Activated T-cell treated with anti-CD3 and anti-CD28 coated beads for 48 hours (primary cell): ENCODE data around the gene PTPRJ.

Source experiments
- DNase-seq: peaks from one replicate; pipeline ENCODE4 v3.0.0-alpha.2; 2020; ENCODE audit warnings: low read depth

Gene PTPRJ

DNA sequence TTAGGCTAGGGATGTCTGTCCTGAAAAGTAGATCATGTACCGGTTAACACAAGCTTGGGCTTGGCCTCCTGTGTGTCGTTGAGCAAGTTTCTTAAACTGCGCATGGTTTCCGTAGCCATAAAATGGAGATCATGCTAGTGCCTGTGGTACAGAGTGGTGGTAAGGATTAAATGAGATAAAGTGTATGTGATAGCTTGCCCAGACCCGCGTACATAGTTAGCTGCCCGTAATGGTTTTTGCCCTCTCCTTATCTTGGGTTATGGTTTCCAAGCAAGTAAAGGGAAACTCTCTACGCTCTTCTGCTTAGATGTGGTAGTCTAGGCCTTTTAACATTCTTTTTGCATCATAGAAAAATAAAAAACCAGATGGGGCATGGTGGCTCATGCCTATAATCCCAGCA, 11.0 kb upstream of the PTPRJ start:
- DNase-seq: no peak

DNA sequence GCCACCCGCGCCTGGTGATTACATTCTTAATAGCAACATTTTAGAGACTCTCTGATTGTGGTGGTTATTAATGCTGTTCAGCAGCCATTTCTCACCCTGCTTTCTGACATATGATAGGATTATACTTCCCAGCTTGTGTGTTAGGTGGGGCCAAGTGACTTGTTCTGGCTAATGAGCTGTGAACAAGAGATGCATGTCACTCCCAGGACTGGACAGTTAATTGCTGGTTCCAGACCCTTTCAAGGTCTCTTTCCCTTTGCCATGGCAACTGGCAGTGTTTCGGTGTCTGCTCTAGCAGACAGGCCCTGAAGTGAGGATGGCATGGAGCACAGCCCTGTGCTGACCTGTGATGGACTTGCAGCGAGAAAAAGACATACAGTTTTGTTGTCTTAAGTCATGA, 8.9 kb upstream of the PTPRJ start:
- no peak for DNase-seq

DNA sequence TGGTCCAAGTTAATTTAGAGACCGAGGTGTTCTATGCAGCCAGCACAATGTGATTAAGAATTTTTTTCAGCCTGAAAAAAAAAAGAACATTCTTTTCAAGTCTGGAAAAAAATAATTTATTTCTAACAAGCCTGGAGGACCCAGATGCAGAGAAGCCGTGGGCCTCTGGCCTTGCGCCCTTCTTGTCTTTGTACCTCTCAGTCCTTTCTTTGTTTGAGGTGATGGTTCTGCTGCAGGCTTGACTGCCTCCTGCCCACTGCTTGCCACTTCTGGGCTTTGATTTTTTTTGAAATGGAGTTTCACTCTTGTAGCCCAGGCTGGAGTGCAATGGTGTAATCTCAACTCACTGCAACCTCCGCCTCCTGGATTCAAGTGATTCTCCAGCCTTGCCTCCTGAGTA, 7.2 kb upstream of the PTPRJ start:
- DNase-seq: no peak

DNA sequence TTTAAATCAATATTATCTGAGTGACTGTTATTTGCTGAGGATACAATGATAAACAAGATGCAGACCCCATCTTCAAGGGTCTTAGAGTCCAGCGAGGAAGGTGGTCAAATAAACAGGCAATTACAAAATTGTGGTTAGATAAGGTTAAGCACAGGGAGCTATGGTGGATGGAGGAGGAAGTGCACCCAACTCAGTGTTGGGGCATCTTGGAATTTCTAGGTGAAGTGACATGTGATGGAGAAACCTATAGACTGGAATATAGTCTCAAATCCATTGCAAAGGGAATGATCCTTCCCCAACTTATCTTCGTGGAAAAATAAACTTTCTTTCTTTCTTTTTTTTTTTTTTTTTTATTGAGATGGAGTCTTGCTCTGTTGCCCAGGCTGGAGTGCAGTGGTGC, 3.4 kb upstream of the PTPRJ start:
- DNase-seq: no peak

DNA sequence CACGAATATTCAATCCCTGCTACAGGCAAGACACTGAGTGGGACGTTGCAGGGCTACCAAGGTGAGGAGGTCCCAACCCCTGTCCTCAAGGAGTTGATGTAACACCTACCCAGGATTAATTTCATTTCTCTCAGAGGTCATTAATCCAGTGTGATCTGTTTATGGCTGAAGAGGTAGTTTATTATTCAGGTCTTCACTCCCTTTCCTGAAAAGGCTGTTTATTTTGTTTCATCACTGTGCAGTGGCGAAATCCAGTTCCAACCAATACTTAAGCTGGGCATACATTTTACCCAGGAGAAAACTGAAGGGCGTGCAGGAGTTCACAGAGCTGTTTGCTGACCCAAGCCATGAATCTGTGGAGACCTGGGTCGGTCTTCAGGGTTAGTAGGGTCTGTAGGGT, 2.7 kb upstream of the PTPRJ start:
- no peak for DNase-seq

DNA sequence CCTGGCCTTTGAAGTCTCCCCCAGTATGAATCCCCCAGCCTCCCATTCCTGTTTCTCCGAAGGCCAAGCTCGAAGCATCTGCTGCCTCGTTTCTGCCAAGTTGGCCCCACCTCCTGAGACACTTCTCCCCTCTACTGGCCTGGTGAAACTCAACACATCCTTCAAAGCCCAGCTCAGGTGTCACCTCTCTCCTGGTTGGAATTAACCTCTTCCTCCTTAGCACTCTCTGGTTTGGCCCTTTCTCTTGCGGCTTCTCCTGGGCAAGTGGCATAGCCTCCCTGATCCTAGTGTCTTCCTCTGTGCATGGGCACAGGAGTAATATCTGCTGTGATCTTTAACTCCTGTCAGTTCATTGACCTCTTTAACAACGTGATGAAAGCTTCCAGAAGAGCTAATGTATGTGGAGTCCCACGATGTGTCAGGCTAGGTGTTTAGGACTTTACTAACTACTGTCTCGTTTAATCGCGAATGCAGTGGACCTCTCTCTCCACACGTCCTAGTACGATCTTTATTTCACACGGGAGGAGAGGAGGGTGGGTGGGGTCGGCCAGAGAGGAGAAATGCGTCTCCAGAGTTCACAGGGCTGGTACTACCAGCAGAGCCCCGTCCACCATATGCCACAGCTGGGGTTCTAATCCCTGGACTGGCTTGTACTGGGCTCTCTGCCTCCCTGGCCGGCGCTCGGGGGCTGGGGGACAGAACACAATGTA, 826 bp upstream of the PTPRJ start:
- no peak for DNase-seq

DNA sequence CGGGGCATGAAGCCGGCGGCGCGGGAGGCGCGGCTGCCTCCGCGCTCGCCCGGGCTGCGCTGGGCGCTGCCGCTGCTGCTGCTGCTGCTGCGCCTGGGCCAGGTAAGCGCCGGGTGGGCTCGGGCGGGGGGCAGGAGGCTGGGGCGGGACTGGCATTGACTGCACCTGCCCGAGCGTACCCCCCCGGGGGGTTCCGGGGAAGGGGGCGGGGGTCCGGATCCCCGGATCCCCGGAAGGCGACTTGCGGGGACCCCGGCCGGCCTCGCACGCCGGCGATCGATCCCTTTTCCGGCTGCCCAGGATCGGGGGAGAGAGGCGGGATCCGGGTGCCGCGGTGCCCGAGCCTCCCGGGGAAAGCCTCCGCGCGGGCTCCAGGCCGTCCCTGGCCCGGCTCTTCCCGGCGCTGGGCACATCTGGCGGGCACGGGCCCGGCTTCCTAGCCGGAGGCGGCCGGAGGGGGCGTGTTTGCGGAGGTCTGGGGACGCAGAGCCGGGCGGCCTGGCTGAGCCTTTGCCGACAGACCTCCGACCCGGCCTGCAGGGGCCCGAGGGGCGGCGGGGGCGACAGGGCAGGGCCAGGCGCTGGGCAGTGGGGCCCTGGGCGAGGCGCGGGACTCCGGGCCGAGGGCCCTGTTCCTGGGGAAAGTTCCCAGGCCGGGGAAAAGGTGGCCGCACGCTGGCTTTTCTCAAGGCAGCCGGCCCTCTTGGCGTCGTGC, 705 bp downstream of the PTPRJ start:
- peak; percentile 27 for DNase-seq

DNA sequence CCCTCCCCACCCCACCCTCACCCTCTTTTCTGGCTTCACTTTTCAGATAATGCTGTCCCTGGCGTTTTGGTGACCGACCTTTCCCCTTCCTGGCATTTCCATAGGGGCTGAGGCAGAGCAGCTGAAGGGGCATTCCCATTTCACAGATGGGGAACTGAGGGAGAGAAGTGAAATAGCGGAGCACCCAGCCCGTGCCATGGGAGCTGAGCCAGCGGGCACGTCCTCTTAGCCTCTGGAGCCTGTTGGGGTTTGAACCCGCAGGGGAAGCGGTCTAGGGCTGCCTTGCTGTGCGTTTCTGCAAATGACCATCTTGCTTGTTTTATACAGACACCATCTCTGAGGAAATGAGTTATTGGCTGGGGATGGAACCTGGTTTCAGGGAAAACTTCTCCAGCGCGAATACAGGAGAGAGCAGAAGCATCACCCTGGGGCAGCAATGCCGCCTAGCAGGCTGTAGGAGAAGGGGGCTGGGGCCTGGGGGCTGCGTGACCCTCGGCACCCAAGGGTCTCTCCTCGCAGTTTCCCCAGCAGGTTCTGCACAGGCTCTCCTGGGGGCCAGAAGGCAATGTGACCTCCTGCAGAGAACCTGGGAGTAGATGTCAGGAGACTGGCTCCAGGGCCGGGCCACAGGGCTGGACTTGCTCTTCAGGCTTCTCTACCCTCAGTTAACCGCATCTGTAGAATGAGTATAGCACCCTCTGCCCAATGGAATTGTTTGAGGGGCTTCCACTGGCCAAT, 1.5 kb downstream of the PTPRJ start:
- DNase-seq: no peak

DNA sequence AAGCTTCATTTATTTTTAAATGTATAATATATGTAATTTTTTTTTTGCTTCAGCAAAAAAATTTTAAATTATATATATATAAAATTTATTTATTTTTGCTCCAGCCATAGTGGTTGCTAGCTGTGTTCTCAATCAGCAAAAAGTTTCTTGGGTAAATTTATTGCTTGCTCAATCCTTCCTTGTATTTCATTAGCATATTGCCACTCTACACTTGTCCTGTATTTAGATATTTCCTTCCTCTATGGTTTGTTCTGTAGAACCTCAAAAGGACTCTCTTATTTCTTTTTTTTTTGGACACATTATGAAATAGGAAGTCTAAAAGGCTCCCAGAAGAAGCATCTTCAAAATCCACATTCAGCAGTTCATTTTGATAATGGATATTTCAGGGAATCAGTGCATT, 2.3 kb downstream of the PTPRJ start:
- no peak for DNase-seq

DNA sequence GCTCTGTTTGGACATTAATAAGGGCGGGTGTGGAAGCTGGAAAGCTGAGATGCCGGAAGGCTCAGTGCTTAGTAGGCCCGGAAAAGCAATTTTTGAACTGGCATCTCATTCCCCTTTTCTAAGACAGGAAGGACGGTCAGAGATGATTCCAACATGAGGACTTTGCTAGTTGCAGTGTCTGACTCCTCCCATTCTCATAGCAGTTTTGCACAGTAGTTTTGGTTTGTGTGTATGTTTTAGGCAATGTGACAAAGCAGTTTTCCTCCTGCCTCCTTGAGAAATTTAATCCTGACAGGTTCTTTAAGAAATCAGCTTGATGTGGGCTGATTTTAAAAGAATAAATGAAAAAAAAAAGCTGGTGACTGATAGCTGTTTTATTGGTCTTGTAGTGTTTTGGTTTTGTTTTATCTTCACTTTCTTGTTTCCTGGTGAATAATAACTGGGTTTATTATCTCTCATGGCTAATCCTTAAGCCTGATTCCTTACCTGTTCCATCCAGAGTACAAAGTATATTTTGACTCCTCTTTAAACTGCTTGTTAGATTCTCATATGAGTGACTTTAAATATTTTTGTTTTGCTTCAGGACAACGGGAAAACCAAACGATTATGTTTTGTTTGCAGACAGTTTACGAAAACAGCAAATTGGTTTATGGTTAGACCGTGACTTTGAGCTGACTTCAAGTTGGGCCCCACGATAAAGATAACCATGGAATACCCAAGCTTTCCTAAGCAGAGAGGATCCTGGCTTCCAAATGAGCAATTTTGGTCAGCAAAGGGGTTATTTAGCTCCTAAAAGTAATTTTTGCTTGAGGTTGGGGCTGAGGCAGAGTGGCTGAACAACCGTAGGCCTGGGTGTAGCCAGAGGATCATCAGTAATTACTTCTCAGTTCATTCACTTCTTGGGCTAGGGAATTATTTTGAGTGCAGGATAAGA, 3.4 kb downstream of the PTPRJ start:
- DNase-seq: no peak

DNA sequence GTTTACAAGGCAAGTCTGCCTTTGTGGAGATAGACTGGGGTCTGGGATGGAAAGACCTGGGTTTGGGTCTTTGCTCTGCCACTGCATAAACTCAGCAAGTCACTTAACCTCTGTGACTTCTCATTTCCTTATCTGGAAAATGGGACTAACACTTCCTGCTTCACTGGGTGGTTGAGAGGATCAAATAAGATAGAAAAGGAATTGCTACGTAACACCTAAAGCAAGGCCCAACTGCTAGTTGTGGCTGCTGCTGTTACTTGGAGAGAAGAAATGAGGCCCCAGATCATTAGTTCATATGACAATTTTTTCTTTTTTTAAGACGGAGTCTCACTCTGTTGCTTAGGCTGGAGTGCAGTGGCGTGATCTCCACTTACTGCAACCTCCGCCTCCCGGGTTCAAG, 5.9 kb downstream of the PTPRJ start:
- DNase-seq: no peak

DNA sequence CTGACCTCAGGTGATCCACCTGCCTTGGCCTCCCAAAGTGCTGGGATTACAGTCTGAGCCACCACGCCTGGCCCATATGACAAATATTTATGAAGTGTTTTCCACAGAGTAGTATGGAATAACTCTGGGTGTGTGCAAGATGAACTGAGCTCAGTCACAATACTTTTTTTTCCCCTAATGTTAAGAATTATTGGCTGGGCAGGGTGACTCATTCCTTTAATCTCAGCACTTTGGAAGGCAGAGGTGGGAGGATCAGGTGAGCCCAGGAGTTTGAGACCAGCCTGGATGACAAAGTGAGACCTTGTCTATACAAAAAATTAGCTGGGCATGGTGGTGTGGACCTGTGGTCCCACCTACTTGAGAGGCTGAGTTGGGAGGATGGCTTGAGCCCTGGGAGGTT, 6.4 kb downstream of the PTPRJ start:
- DNase-seq: no peak

DNA sequence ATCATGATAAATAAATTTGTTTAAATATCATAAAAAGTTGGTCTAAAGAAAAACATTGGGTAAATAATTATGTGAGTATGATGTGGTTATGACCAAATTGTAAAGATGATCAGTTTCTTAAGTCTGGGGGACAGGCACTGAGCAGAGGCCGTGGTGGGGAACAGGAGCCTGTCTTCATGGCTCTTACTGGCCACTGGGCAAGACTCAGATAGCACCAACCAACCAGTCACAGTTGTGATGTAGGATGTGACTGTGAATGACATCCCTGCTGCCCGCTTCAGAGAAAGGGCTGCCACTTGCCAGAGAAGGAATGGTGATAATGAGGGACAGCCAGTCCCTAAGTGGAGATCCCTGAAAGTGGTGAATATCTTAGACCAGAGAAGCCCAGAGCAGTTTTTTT, 7.0 kb downstream of the PTPRJ start:
- DNase-seq: no peak

DNA sequence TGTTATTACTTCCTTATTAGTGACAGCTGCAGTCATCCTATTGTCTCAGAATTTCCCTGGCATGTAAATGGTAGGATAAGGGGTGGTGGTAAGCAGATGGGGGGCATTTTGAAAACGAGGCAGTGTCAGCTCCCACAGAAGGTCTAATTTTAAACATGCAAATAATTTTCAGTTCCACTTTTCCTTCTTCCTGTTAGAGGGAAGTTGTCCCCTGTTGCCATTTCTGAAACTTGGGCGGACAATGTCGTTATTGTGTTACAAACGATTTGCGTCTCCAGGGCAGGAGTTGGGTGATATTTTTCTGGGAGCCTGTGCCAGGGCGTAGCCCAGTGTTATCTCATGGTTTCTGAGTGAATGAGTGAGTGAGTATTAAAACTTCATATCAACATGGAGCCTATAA, 7.4 kb downstream of the PTPRJ start:
- no peak for DNase-seq

DNA sequence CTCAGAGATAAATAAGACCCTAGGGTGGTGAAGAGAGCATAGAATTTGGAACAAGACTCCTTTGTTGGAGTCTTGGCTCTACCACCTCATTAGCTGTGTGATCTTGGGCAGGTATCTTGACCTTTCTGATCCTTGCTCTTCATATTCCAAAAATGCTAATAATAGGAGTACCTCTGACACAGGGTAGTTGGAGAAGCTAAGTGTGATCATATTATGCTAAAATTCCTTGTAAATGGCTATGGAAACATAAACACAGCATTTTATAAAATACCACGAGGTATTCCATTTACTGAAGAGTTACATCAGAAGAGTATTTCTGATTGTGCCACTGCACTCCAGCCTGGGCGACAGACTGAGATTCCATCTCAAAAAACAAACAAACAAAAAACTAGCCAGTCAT, 9.4 kb downstream of the PTPRJ start:
- DNase-seq: no peak

DNA sequence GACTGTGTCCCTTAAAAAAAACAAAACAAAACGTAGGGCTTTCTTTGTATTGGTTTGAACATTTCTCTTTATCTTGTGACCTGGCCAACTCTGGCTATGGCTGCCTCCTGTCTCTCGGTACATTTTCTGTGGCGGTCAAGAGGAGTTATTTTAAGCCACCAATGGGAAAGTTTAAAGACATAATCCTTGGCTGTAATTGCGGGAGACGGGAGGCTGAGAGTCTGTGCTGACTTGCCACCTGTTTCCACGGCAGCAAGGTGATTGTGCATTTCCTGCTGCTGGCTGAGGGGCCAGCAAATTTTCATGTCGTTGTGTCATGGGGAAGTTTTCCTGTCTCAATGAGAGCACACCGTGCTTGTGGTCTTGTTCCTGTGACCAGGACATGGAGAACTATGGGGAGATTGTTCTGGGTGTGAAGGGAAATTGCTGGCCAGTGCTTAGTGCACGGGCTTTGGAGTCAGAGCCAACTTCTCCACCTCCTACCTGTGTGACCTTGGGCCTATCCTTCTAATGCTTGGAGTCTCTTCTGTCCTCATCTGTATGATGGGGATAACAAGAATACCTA, 11.0 kb downstream of the PTPRJ start:
- DNase-seq: no peak

DNA sequence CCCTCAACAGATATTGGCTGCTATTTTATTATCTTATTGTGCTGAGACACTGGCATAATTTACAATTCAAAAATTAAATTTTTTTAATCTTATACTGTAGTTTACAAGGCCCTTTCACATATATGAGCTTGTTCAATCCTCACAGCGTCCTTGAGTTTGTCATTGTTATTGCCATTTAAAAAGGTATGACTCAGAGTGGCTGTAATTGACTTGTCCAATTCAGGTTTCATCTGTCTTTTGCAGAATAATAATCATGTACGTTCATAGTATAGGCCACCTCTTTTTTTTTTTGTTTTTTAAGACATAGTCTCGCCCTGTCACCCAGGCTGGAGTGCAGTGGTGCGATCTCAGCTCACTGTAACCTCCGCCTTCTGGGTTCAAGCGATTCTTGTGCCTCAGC, 11.5 kb downstream of the PTPRJ start:
- DNase-seq: no peak

DNA sequence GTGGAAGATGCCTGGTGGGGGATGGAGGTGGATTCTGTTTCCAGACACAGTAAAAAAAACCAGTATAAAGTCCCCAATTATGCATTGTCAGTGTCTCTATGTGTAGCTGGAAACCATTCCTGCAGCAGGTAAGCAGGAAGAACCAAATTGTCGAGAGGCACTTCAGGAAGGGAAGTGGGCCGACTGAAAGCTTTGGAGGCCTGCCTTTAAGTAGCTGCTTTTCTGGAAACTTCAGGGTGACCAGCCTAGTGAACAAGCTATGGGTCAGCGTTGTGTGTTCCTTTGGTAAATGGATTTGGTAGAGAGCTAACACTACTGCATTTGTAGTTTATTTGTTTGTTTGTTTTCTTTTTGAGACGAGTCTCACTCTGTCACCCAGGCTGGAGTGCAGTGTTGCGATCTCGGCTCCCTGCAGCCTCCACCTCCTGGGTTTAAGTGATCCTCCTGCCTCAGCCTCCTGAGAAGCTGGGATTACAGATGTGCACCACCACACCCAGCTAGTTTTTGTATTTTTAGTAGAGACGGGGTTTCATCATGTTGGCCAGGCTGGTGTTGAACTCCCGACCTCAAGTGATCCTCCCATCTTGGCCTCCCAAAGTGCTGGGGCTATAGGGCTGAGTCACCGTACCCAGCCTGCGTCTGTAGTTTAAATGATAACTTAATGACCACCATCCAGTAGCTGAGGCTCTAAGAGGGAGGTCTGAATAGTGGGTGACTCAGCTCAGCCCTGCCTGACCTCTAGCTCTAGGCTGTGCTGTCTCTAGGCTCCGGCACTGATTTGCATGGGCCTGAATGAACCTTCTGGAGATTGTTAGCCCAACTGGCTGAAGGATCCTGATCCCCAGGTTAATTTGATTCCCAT, 12.8 kb downstream of the PTPRJ start:
- DNase-seq: no peak

DNA sequence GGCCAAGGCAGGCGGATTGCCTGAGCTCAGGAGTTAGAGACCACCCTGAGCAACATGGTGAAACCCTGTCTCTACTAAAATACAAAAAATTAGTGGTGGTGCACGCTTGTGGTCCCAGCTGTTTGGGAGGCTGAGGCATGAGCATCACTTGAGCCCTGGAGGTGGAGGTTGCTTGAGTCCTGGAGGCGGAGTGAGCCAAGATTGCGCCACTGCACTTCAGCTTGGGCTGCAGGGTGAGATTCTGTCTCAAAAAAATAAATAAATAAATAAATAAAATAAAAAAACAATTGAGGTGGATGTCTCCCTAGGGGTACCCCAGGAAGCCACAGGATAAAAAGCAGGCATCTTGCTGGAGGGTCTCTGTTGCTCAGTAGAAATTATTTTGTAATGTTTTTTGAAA, 14.1 kb downstream of the PTPRJ start:
- DNase-seq: no peak

DNA sequence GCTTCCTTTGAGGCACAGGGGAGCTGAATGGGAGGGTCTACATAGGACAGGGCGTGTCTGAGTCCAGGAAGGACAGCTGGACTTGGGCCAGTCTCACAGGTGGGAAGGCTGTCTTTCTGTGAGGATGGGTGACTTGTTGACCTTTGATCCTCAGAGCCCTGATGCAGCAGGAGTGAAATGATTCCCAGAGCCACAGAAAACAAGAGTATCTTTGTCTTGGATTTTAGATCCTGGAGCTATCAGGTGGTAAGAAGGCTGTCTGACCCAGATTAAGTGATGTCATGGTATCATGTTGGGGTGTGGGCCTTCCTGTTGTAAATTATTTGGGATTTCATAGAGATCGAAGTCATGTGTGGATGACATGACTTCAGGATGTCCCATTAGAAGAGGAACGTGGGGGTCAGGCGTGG, 15.0 kb downstream of the PTPRJ start:
- no peak for DNase-seq
